ENCODE results near the gene CD28.

DNA sequence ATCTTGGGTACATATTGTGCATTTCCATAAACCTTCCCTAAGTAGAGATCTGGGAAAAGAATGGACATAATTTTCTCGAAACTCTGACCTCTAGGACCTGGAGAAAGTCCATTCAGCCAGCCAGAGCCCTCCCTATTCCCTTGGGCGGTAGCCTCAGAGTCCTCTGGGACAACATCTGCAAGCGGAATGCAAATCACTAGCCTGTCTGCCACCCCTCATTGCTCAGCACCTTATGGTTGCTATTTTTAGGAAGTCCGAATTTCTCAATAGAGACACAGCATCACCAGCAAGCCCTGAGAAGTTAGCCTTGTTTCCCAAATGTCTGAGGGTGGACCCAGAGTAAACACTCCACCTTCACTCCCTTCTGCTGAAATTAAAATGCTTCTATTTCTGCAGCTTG, 17.6 kb upstream of the CD28 start:
- TF ChIP-seq EZH2phosphoT487 (IDR thresholded peaks at IDR 0.05; ENCODE audit: insufficient read depth, low read depth) (no peak), EZH2 (IDR thresholded peaks at IDR 0.05; ENCODE audit: insufficient read depth, poor library complexity, severe bottlenecking) (no peak)

Measured in GM23248 (cell line).